ENCODE results near the gene LIX1L.

DNA sequence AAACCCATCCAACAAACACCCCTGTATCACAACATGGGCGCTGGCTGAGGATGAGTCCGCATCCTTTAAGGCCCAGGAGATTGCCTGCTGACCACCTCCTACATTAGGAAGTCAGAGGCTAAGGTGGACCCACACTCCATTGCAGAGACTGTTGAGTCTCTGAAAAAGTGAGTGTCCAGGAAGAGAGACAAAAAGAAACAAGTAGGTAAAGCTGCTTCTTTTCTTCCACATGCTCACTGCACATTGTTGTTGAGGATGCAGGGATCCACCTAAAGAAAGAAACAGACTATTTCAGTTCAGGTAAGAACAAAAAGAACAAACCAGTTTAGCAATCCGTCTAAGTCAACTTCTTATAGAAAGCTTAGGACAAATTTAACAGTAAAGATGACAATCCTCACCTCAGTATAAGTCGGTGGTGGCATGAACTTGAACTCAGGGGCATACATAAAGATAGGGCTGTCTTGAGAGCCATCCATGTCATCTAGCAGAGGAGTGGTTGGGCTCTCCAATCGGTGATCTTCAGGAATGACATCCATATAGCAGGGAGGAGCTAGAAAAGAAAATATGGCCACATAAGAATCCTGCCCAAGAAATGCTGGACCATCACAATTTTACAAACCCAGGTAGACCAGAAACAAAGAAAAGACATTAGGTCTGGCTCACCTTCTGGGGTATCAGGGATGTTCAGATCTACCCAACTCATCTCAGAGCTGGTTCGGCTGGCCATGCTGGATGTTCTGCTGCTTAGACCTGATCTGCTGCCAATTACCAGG lies 36.0 kb upstream of the LIX1L start:
- TF ChIP-seq CTCF (conservative IDR thresholded peaks at IDR 0.05; ENCODE audit: low read length) (no peak), EZH2phosphoT487 (IDR thresholded peaks at IDR 0.05; ENCODE audit: borderline replicate concordance) (no peak)

Measured in Loucy (cell line).